Pancreas (tissue), 10 donors: ENCODE data around the gene MSS51. TPM values are rescaled to one million over a fixed set of nuclear protein-coding genes. Genes with fewer than 3 reads are reported as not detected.
A peak's percentile ranks its signal among the peaks of the same experiment; 100 is the strongest.

Experiments
- ATAC-seq, 4 donors: fragments of 200-7000 bp; cut with Tn5 transposase; one replicate each; pipeline versions ENCODE4 v1.8.0 to v1.9.1; 2020; ENCODE audit warnings: mild to moderate bottlenecking in 4 of 4, moderate library complexity in 4 of 4
- DNase-seq, 6 donors: peaks; one replicate each; pipeline ENCODE4 v3.0.0-alpha.2; 2020
- FAIRE-seq: peaks from 2 replicates; lab custom pipeline; 2012; peaks lifted over from hg19 to GRCh38; lab: Jason Lieb, UNC
- H3K27ac ChIP-seq, 4 donors: fragments of 200-600 bp; sonication (generic); 1 replicate in 3 of 4; 2 replicates in 1 of 4; pipeline versions ENCODE4 v1.5.0 to v1.8.0; 2020
- H3K27me3 ChIP-seq, 4 donors: fragments of 200-600 bp; one replicate each; pipeline ENCODE4 v1.8.0; 2021
- H3K36me3 ChIP-seq, 3 donors: fragments of 200-600 bp; sonication (generic) in 1 of 3; one replicate each; pipeline versions ENCODE4 v1.5.0 to v1.8.0; 2020 to 2021
- H3K4me1 ChIP-seq, 3 donors: fragments of 200-600 bp; one replicate each; pipeline ENCODE4 v1.8.0; 2021
- H3K4me3 ChIP-seq, 4 donors: fragments of 200-600 bp; sonication (generic) in 2 of 4; one replicate each; pipeline versions ENCODE4 v1.5.0 to v1.8.0; 2020 to 2021
- H3K9me3 ChIP-seq, 4 donors: fragments of 200-600 bp; one replicate each; pipeline ENCODE4 v1.8.0; 2021
- CTCF ChIP-seq, 4 donors: fragments of 200-600 bp; sonication (generic) in 3 of 4; IDR thresholded peaks; one replicate each; pipeline versions ENCODE4 v1.5.0 to v1.8.0; 2021; ENCODE audit warnings: antibody characterized with exemption in 4 of 4
- WGBS, 2 donors: extraction: QIAGEN DNeasy Blood & Tissue Kit; methylation state at CpG; one replicate each; pipeline ENCODE4 v1.1.7; 2013; 5-methylcytosine and 5-hydroxymethylcytosine counted together
- intact Hi-C, 3 donors: fragments of 100-400 bp; cut with DNase I; formaldehyde crosslinking; loops; one replicate each; pipeline versions ENCODE4 v1.11.1 to v1.14.2; 2022
- polyA plus RNA-seq, 2 donors: library from polyadenylated mRNA; stranded (reverse); fragments of 200-250 nt; gene quantifications; one replicate each; pipeline ENCODE4 v1.2.3, GENCODE V29; 2013
- total RNA-seq, 6 donors: library from RNA; stranded (reverse); fragmentation: NEBNext Ultra II Directional in 4 of 6; extraction: Animal tissue kit (Norgen Biotek cat#: 25700) in 4 of 6; gene quantifications; one replicate each; pipeline versions ENCODE4 v1.2.1 to v1.2.4, GENCODE V29; 2021 to 2023
- donor health status: healthy with polysubstance abuse.
- donor health status: DM: no; HTN: no; CAD: no; lungs with moderate emphysema.
- donor health status: DM: no; HTN: no; CAD: no.
- donor health status: control.
- donor health status: control.
- donor health status: Bipolar disorder and iron deficiency.
- donor health status: DM: yes; HTN: yes; CAD: no.
- donor health status: DM: no; HTN: no; CAD: no.
- donor health status: DM: no; HTN: no; CAD: no.
- donor health status: DM: yes; HTN: yes; CAD: no.

MSS51 gene
- total and polyA plus RNA-seq, 8 donors = 0.28 to 2.6 (median 1.2) TPM

DNA sequence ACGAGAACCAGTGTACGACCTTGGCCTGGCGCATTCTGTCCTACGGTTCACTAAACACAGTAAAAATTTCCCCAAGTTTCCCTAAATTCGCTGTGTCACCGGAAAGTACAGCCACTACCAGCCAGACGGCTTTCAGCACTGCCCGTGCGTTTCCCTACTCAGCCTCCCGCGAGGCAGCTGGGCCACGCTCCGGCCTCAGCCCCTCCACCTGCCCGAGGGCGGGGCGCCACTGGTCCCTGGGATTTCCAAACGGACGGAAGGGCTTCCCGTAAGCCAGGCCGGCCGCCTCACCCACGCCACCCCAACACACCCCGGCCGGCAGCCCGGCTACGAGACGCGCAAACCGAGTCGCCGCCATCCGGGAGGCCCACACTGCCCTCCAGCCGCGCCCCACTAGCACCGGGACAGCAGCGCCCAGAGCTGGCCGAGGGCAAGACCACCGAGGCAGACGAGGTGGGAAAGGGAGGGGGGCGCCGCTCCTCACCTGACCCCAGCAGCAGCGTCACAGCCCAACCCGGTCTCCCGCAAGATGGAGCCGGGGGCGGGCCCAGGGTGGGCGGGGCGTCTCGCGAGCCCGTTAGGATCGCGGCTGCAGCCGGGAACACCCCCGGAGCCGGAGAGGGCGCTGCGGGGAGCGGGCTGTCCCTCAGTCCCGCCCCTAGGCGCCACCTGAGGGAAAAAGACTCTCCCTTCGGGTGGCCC, 19.7 kb downstream of the MSS51 start, which contains the start of gene ANXA7:
Gene ANXA7 (minus strand): TSS at position 531 of the 702 bp plus-strand sequence. CDS start 13,202 bp downstream, outside the sequence.
- H3K9me3 ChIP-seq = no peaks in the 10 kb centered on the region
- WGBS, 2 donors = 0 to 1% methylated on average over 54 to 62 of the region's 62 CpGs
- H3K4me1 ChIP-seq = peaks cover 0 to 10% (median 6%) of the 10 kb centered on the region in 3 donors
- peak in 1 of 4 donors; percentile 29 for TF ChIP-seq CTCF (IDR thresholded peaks at IDR 0.05)
- no peaks in the 10 kb centered on the region for H3K36me3 ChIP-seq
- FAIRE-seq (no peak), ATAC-seq (peak; percentile 95 to 97 (median 96)), DNase-seq (peak; percentile 94 to 98 (median 96))
- peak within 1 kb of the TSS; percentile 66 to 99 (median 80) for H3K4me3 ChIP-seq
- no peaks in the 10 kb centered on the region for H3K27me3 ChIP-seq
- intact Hi-C loops = no loop called here
- peak within 1 kb of the TSS; percentile 93 to 98 (median 97) for H3K27ac ChIP-seq

GRCh38 chr10:73413108-73413527, 20.2 kb downstream of the MSS51 start:
- Histone ChIP-seq H3K4me3 (peak overlapping the region; percentile 66 to 99 (median 80)), H3K9me3 (no peaks in the 10 kb centered on the region), H3K27ac (peak overlapping the region; percentile 93 to 98 (median 97)), H3K27me3 (no peaks in the 10 kb centered on the region), H3K4me1 (peaks cover 0 to 10% (median 6%) of the 10 kb centered on the region in 3 donors), H3K36me3 (no peaks in the 10 kb centered on the region)
- intact Hi-C loops = no loop called here
- no peak for TF ChIP-seq CTCF (IDR thresholded peaks at IDR 0.05)
- 0 to 1% methylated on average over 9 of the region's 9 CpGs for WGBS, 2 donors
- ATAC-seq (peak; percentile 40 to 71 (median 65)), FAIRE-seq (no peak), DNase-seq (peak in 3 of 6 donors; percentile 30 to 56 (median 55))

DNA sequence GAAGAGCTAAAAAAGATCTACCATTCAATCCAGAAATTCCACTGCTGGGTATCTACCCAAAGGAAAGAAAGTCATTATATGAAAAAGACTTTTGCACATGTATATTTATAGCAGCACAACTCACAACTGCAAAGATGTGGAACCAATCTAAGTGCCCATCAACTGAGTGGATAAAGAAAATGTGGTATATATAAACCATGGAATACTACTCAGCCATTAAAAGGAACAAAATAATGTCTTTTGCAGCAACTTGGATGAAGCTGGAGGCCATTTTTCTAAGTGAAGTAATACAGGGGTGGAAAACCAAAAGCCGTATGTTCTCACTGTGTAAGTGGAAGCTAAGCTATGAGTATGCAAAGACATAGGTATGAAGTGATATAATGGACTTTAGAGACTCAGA, 22.5 kb downstream of the MSS51 start:
- H3K4me3 ChIP-seq = no peak overlapping the region
- no peak for DNase-seq
- FAIRE-seq = no peak
- no peaks in the 10 kb centered on the region for H3K36me3 ChIP-seq
- WGBS, 2 donors = 94 to 100% methylated on average over 1 of the region's 1 CpG
- peaks cover 0 to 10% (median 6%) of the 10 kb centered on the region in 3 donors for H3K4me1 ChIP-seq
- no peaks in the 10 kb centered on the region for H3K9me3 ChIP-seq
- H3K27ac ChIP-seq = no peak overlapping the region
- no peak for ATAC-seq
- intact Hi-C loops = no loop called here
- no peak for TF ChIP-seq CTCF (IDR thresholded peaks at IDR 0.05)
- H3K27me3 ChIP-seq = no peaks in the 10 kb centered on the region

DNA sequence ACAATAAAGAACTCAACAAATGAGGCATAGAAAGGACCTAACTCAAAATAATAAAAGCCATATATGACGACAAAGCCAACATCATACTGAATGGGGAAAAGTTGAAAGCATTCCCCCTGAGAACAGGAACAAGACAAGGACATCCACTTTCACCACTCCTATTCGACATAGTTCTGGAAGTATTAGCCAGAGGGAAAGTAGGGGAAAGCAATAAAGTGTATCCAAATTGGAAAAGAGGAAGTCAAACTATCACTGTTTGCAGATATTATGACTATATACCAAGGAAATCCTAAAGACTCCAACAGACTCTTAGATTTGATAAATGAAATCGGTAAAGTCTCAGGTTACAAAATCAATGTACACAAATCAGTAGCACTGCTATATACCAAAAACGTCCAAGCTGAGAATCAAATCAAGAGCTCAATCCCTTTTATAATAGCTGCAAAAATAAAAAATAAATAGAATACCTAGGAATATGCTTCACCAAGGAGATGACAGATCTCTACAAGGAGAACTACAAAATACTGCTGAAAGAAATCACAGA, 24.3 kb downstream of the MSS51 start:
- ATAC-seq = no peak
- no peak for TF ChIP-seq CTCF (IDR thresholded peaks at IDR 0.05)
- 49 to 61% methylated on average over 4 of the region's 4 CpGs for WGBS, 2 donors
- H3K36me3 ChIP-seq = no peaks in the 10 kb centered on the region
- no peak for FAIRE-seq
- no peaks in the 10 kb centered on the region for H3K9me3 ChIP-seq
- no peak for DNase-seq
- peaks cover 0 to 10% (median 6%) of the 10 kb centered on the region in 3 donors for H3K4me1 ChIP-seq
- intact Hi-C loops = no loop called here
- no peaks in the 10 kb centered on the region for H3K27me3 ChIP-seq
- H3K27ac ChIP-seq = no peak overlapping the region
- H3K4me3 ChIP-seq = no peak overlapping the region
